Panc1 (cell line): Measurements from ENCODE around the gene IQSEC2. TPM values are rescaled to one million over a fixed set of nuclear protein-coding genes. Genes with fewer than 3 reads are reported as not detected.

Source experiments
- ATAC-seq: fragments of 200-7000 bp; cut with Tn5 transposase; 2 replicates; pipeline ENCODE4 v1.9.1; 2020; ENCODE audit warnings: mild to moderate bottlenecking, moderate library complexity
- BruUV-seq: library from RNA; stranded (reverse); fragments of 400-500 nt; replicated peaks from 2 replicates; lab custom pipeline; 2021; lab: Mats Ljungman, UMichigan
- CTCF ChIA-PET: fragments of 300-600 bp; sonication (Branson Sonifier 250); formaldehyde crosslinking; loops from one replicate; lab custom pipeline; 2022; ENCODE audit warnings: antibody characterized with exemption; lab: Charles Lee
- POLR2A ChIA-PET: fragments of 300-600 bp; sonication (Branson Sonifier 250); formaldehyde crosslinking; loops from one replicate; lab custom pipeline; 2022; ENCODE audit warnings: antibody characterized with exemption; lab: Charles Lee
- DNase-seq: peaks from one replicate; pipeline ENCODE4 v3.0.0-alpha.2; 2010; ENCODE audit warnings: low read depth, low spot score
- H3K27ac ChIP-seq: 2 replicates; pipeline ENCODE4 v1.5.1; 2011; ENCODE audit warnings: mild to moderate bottlenecking, low read length, inconsistent platforms
- H3K27me3 ChIP-seq: fragments of 200-500 bp; sonication (Bioruptor generic); 2 replicates; pipeline ENCODE4 v1.6.0; 2014; ENCODE audit warnings: low read length, inconsistent platforms; ENCODE audit not compliant: control insufficient read depth, insufficient read depth
- H3K36me3 ChIP-seq: fragments of 200-500 bp; sonication (Bioruptor generic); 2 replicates; pipeline ENCODE4 v1.5.1; 2014; ENCODE audit warnings: inconsistent platforms, mild to moderate bottlenecking, low read length, moderate library complexity; ENCODE audit not compliant: control insufficient read depth, insufficient read depth
- H3K4me1 ChIP-seq: 2 replicates; pipeline ENCODE4 v1.5.1; 2011; ENCODE audit warnings: inconsistent platforms, mild to moderate bottlenecking, low read length, moderate library complexity; ENCODE audit not compliant: control insufficient read depth, insufficient read depth
- H3K4me3 ChIP-seq, 2 experiments: 2 replicates each; pipeline ENCODE4 v1.5.1; 2011 to 2012; ENCODE audit warnings: low read depth in 2 of 2, low read length in 2 of 2, mild to moderate bottlenecking in 2 of 2, inconsistent platforms in 1 of 2, moderate library complexity in 1 of 2
- H3K9me3 ChIP-seq: fragments of 200-500 bp; sonication (Bioruptor generic); 2 replicates; pipeline ENCODE4 v1.5.1; 2014; ENCODE audit warnings: low read depth, mild to moderate bottlenecking, inconsistent platforms, low read length, moderate library complexity; ENCODE audit not compliant: control insufficient read depth, insufficient read depth
- CTCF ChIP-seq: fragments of 450-650 bp; IDR thresholded peaks from 2 replicates; pipeline ENCODE4 v1.5.1; 2017; ENCODE audit warnings: mild to moderate bottlenecking
- POLR2AphosphoS5 ChIP-seq: IDR thresholded peaks from 2 replicates; pipeline ENCODE4 v1.6.1; 2012; ENCODE audit warnings: mild to moderate bottlenecking, low read depth, low read length, moderate library complexity
- REST ChIP-seq, 2 experiments: IDR thresholded peaks; 2 replicates each; pipeline ENCODE4 v1.6.1; 2011 to 2012; ENCODE audit warnings: low read depth in 2 of 2, control low read depth in 1 of 2, low read length in 1 of 2, mild to moderate bottlenecking in 1 of 2, moderate library complexity in 1 of 2; ENCODE audit not compliant: insufficient read depth in 1 of 2
- SIN3A ChIP-seq: IDR thresholded peaks from 2 replicates; pipeline ENCODE4 v1.6.1; 2012; ENCODE audit warnings: low read depth, mild to moderate bottlenecking, low read length, moderate library complexity, borderline replicate concordance; ENCODE audit not compliant: insufficient read depth
- TCF7L2 ChIP-seq: IDR thresholded peaks from 2 replicates; pipeline ENCODE4 v1.6.1; 2011; ENCODE audit warnings: mild to moderate bottlenecking, low read depth, low read length, inconsistent platforms
- in situ Hi-C: cut with HindIII; loops from 2 replicates; pipeline ENCODE4 v1.10.0; 2016; ENCODE audit warnings: low sequenced_read_pairs, low pct_unique_long_range_greater_than_20kb
- intact Hi-C: fragments of 100-400 bp; cut with micrococcal nuclease; formaldehyde crosslinking; loops from one replicate; pipeline ENCODE4 v1.10.0; 2022; ENCODE audit not compliant: unreplicated experiment
- total RNA-seq: library from RNA; stranded (reverse); gene quantifications from one replicate; pipeline ENCODE4 v1.2.1, GENCODE V29; 2021; ENCODE audit not compliant: unreplicated experiment

Gene IQSEC2
- total RNA-seq, 1 experiment from 2014 or later: 38.8 TPM

GRCh38 chrX:53294024-53294648 is 12.8 kb upstream of the IQSEC2 start:
- DNase-seq: no peak
- Histone ChIP-seq H3K36me3 (no peaks in the 10 kb centered on the region), H3K4me3 (no peak overlapping the region), H3K27me3 (no peaks in the 10 kb centered on the region), H3K9me3 (no peaks in the 10 kb centered on the region), H3K4me1 (no peaks in the 10 kb centered on the region; the same call in 1 of the 2 replicates), H3K27ac (no peak overlapping the region)
- ChIA-PET POLR2A (no interaction called here), CTCF (interaction anchor here (0.6 to 1.5 kb wide), 5 partner anchors 8 to 152 kb away, joined by 3 to 8 read pairs (median 3); no protein-coding TSS in a partner anchor)
- intact Hi-C loops (no loop called here), in situ Hi-C loops (no loop called here)
- no TSS peak for BruUV-seq
- TF ChIP-seq POLR2AphosphoS5 (no peak), CTCF (peak; percentile 64)
- peak; percentile 75 for ATAC-seq

- CTCF ChIA-PET: no interaction called here
- intact Hi-C loops: no loop called here
- Histone ChIP-seq H3K27me3 (no peaks in the 10 kb centered on the region), H3K4me3 (no peak overlapping the region), H3K27ac (no peak overlapping the region), H3K36me3 (no peaks in the 10 kb centered on the region), H3K9me3 (no peaks in the 10 kb centered on the region), H3K4me1 (peaks cover 12% of the 10 kb centered on the region)
- ATAC-seq (no peak), DNase-seq (no peak)
- TF ChIP-seq SIN3A (no peak), TCF7L2 (no peak), CTCF (no peak), POLR2AphosphoS5 (no peak), REST (IDR thresholded peaks at IDR 0.05; ENCODE audit: insufficient read depth in 1 of 2, low read depth in 2 of 2, low read length in 1 of 2) (no peak)
- no TSS peak for BruUV-seq
- POLR2A ChIA-PET: no interaction called here
- in situ Hi-C loops: no loop called here
Measured at GRCh38 chrX:53291596-53291995, 10.2 kb upstream of the IQSEC2 start.
